HepG2 (cell line): ENCODE results near the gene MFNG. TPM values are rescaled to one million over a fixed set of nuclear protein-coding genes. Genes with fewer than 3 reads are reported as not detected.
A peak's percentile ranks its signal among the peaks of the same experiment; 100 is the strongest.

Source experiments
- CBX1 ChIP-seq: IDR thresholded peaks from one replicate; pipeline ENCODE4 v1.6.1; 2016; ENCODE audit warnings: antibody characterized with exemption, low read depth
- CC2D1A ChIP-seq: sonication (generic); formaldehyde crosslinking; IDR thresholded peaks from 2 replicates; pipeline ENCODE4 v1.8.1; 2023; ENCODE audit warnings: mild to moderate bottlenecking, missing genetic modification reagents
- IKZF1 ChIP-seq: fragments of 450-650 bp; IDR thresholded peaks from 2 replicates; pipeline ENCODE4 v1.7.1; 2016
- KLF6 ChIP-seq: IDR thresholded peaks from 2 replicates; pipeline ENCODE4 v1.8.0; 2016; ENCODE audit warnings: missing biosample characterization, missing genetic modification reagents
- NFIC ChIP-seq: IDR thresholded peaks from 2 replicates; pipeline ENCODE4 v1.6.1; 2012; ENCODE audit warnings: mild to moderate bottlenecking, low read length, inconsistent platforms
- SMAD3 ChIP-seq: sonication (generic); formaldehyde crosslinking; IDR thresholded peaks from 2 replicates; pipeline ENCODE4 v1.4.0; 2020; ENCODE audit warnings: missing genetic modification reagents
- SRSF9 ChIP-seq: fragments of 200-400 bp; formaldehyde crosslinking; IDR thresholded peaks from 2 replicates; pipeline ENCODE4 v1.6.1; 2018; ENCODE audit warnings: borderline replicate concordance, mild to moderate bottlenecking, low read depth, low read length; ENCODE audit not compliant: insufficient read depth, poor library complexity, severe bottlenecking
- ZBTB49 ChIP-seq: sonication (generic); formaldehyde crosslinking; IDR thresholded peaks from 2 replicates; pipeline ENCODE4 v1.4.0; 2020; ENCODE audit warnings: missing genetic modification reagents, borderline replicate concordance
- ZNF142 ChIP-seq: sonication (generic); formaldehyde crosslinking; IDR thresholded peaks from 2 replicates; pipeline ENCODE4 v1.4.0; 2020; ENCODE audit warnings: missing genetic modification reagents
- ZNF230 ChIP-seq: sonication (generic); formaldehyde crosslinking; IDR thresholded peaks from 2 replicates; pipeline ENCODE4 v1.4.0; 2020; ENCODE audit warnings: mild to moderate bottlenecking, missing genetic modification reagents
- ZNF317 ChIP-seq: sonication (generic); formaldehyde crosslinking; IDR thresholded peaks from 2 replicates; pipeline ENCODE4 v1.5.0; 2020; ENCODE audit warnings: mild to moderate bottlenecking, missing genetic modification reagents
- ZNF354B ChIP-seq: sonication (generic); formaldehyde crosslinking; IDR thresholded peaks from 2 replicates; pipeline ENCODE4 v1.8.0; 2022; ENCODE audit warnings: mild to moderate bottlenecking, missing genetic modification reagents
- ZNF367 ChIP-seq: sonication (generic); formaldehyde crosslinking; IDR thresholded peaks from 2 replicates; pipeline ENCODE4 v1.4.0; 2020; ENCODE audit warnings: missing genetic modification reagents, borderline replicate concordance
- ZNF460 ChIP-seq: sonication (generic); formaldehyde crosslinking; IDR thresholded peaks from 2 replicates; pipeline ENCODE4 v1.5.1; 2020; ENCODE audit warnings: missing genetic modification reagents, mild to moderate bottlenecking, borderline replicate concordance
- ZNF556 ChIP-seq: sonication (generic); formaldehyde crosslinking; IDR thresholded peaks from 2 replicates; pipeline ENCODE4 v1.4.0; 2020; ENCODE audit warnings: mild to moderate bottlenecking, missing genetic modification reagents, borderline replicate concordance
- ZNF597 ChIP-seq: sonication (generic); formaldehyde crosslinking; IDR thresholded peaks from 2 replicates; pipeline ENCODE4 v1.5.0; 2020; ENCODE audit warnings: missing genetic modification reagents
- ZNF652 ChIP-seq: IDR thresholded peaks from 2 replicates; pipeline ENCODE4 v1.6.1; 2016; ENCODE audit warnings: low read depth, borderline replicate concordance
- ZNF709 ChIP-seq: sonication (generic); formaldehyde crosslinking; IDR thresholded peaks from 2 replicates; pipeline ENCODE4 v1.5.0; 2020; ENCODE audit warnings: mild to moderate bottlenecking, missing genetic modification reagents
- ZNF737 ChIP-seq: sonication (generic); formaldehyde crosslinking; IDR thresholded peaks from 2 replicates; pipeline ENCODE4 v1.5.0; 2020; ENCODE audit warnings: missing genetic modification reagents, mild to moderate bottlenecking, borderline replicate concordance
- ZNF747 ChIP-seq: sonication (generic); formaldehyde crosslinking; IDR thresholded peaks from 2 replicates; pipeline ENCODE4 v1.8.1; 2023; ENCODE audit warnings: missing genetic modification reagents, mild to moderate bottlenecking, borderline replicate concordance
- polyA plus RNA-seq, 8 experiments: library from polyadenylated mRNA; depleted of rRNA in 3 of 8; stranded (reverse) in 7 of 8; unstranded in 1 of 8; fragments of >200 nt; fragmentation: Illumina TruSeq in 4 of 8; extraction: Trizol in 4 of 8; gene quantifications; 2 replicates each; pipeline versions ENCODE4 v1.2.1 to v1.2.3, GENCODE V29; 2011 to 2016; ENCODE audit warnings: low read depth in 4 of 8, missing spikeins in 1 of 8, mixed read lengths in 1 of 8; ENCODE audit not compliant: insufficient read depth in 1 of 8
- total RNA-seq, 5 experiments: library from RNA; depleted of rRNA; stranded (reverse); fragments of >200 nt; fragmentation: Illumina TruSeq; extraction: Trizol; gene quantifications; 2 replicates each; pipeline ENCODE4 v1.2.3, GENCODE V29; 2016; ENCODE audit warnings: low read depth in 1 of 5

MFNG gene
- total and polyA plus RNA-seq, 2 of the 13 experiments (the other 11 are each of a cell fraction or from before 2014, with no cell fraction given), result 1.0 to 11.7 TPM

- TF ChIP-seq NFIC (no peak; the same call in 1 of the 2 replicates), ZNF737 (peak; percentile 84; the same call in 1 of the 2 replicates), ZNF747 (CRISPR knock-in tag) (peak; percentile 94), ZNF354B (CRISPR knock-in tag) (no peak), ZNF597 (CRISPR knock-in tag) (no peak), ZNF317 (peak; percentile 86), ZNF709 (peak; percentile 93), ZNF652 (CRISPR knock-in tag) (peak; percentile 69; the same call in 1 of the 2 replicates), CBX1 (no peak), IKZF1 (no peak), KLF6 (CRISPR knock-in tag) (peak; percentile 38), SMAD3 (peak; percentile 74; the same call in 1 of the 2 replicates), SRSF9 (no peak), ZNF460 (CRISPR knock-in tag) (peak; percentile 54; the same call in 1 of the 2 replicates), ZNF367 (CRISPR knock-in tag) (peak; percentile 43; the same call in 1 of the 2 replicates), ZNF230 (CRISPR knock-in tag) (peak; percentile 96), ZNF142 (CRISPR knock-in tag) (peak; percentile 71), ZNF556 (CRISPR knock-in tag) (peak; percentile 99), ZBTB49 (no peak), CC2D1A (CRISPR knock-in tag) (peak; percentile 92; the same call in 1 of the 2 replicates)
These were observed 15.6 kb upstream of the MFNG start (continued) for GRCh38 chr22:37501610-37502341.
